H9 (cell line): Measurements from ENCODE around the gene CD3D. TPM values are rescaled to one million over a fixed set of nuclear protein-coding genes. Genes with fewer than 3 reads are reported as not detected.

Experiments used
- DNase-seq: peaks from one replicate; pipeline ENCODE4 v3.0.0-alpha.2; 2017
- H2AFZ ChIP-seq: one replicate; pipeline ENCODE4 v1.6.1; 2013; ENCODE audit warnings: mild to moderate bottlenecking, low read length, control low read depth, moderate library complexity
- H2AK5ac ChIP-seq: 2 replicates; pipeline ENCODE4 v1.6.1; 2013; ENCODE audit warnings: low read length, control low read depth, mixed read lengths; ENCODE audit not compliant: insufficient read length
- H2BK120ac ChIP-seq: one replicate; pipeline ENCODE4 v1.6.1; 2013; ENCODE audit warnings: low read depth, mild to moderate bottlenecking, low read length, control low read depth, inconsistent platforms; ENCODE audit not compliant: poor library complexity, severe bottlenecking
- H2BK12ac ChIP-seq: 2 replicates; pipeline ENCODE4 v1.6.1; 2013; ENCODE audit warnings: low read length, control low read depth, mixed read lengths, low read depth; ENCODE audit not compliant: insufficient read length
- H2BK15ac ChIP-seq: 2 replicates; pipeline ENCODE4 v1.6.1; 2013; ENCODE audit warnings: low read depth, low read length, control low read depth
- H2BK20ac ChIP-seq: one replicate; pipeline ENCODE4 v1.6.1; 2013; ENCODE audit warnings: low read depth, mild to moderate bottlenecking, low read length, control low read depth, inconsistent platforms; ENCODE audit not compliant: poor library complexity, severe bottlenecking
- H2BK5ac ChIP-seq: 2 replicates; pipeline ENCODE4 v1.6.1; 2013; ENCODE audit warnings: low read length, control low read depth, mixed read lengths; ENCODE audit not compliant: insufficient read length
- H3K14ac ChIP-seq: 2 replicates; pipeline ENCODE4 v1.6.1; 2013; ENCODE audit warnings: low read length, control low read depth; ENCODE audit not compliant: insufficient read depth
- H3K18ac ChIP-seq: 2 replicates; pipeline ENCODE4 v1.6.1; 2013; ENCODE audit warnings: low read depth, mild to moderate bottlenecking, mixed read lengths, low read length, control low read depth; ENCODE audit not compliant: insufficient read length
- H3K23ac ChIP-seq: 2 replicates; pipeline ENCODE4 v1.6.1; 2013; ENCODE audit warnings: low read length, control low read depth, mixed read lengths, low read depth; ENCODE audit not compliant: insufficient read length
- H3K23me2 ChIP-seq: 2 replicates; pipeline ENCODE4 v1.6.1; 2013; ENCODE audit warnings: low read depth, mild to moderate bottlenecking, mixed read lengths, low read length, control low read depth; ENCODE audit not compliant: insufficient read length, poor library complexity, severe bottlenecking
- H3K27ac ChIP-seq: 2 replicates; pipeline ENCODE4 v1.5.1; 2013; ENCODE audit warnings: low read length, control low read depth, mixed read lengths, low read depth; ENCODE audit not compliant: insufficient read length
- H3K27me3 ChIP-seq: 2 replicates; pipeline ENCODE4 v1.6.1; 2013; ENCODE audit warnings: low read length, control low read depth, inconsistent platforms; ENCODE audit not compliant: insufficient read depth
- H3K4ac ChIP-seq: 2 replicates; pipeline ENCODE4 v1.6.1; 2013; ENCODE audit warnings: low read depth, mild to moderate bottlenecking, control low read depth, inconsistent platforms, low read length, moderate library complexity
- H3K4me1 ChIP-seq: 2 replicates; pipeline ENCODE4 v1.6.1; 2013; ENCODE audit warnings: low read length, control low read depth, inconsistent platforms; ENCODE audit not compliant: insufficient read depth
- H3K4me2 ChIP-seq: 2 replicates; pipeline ENCODE4 v1.6.1; 2013; ENCODE audit warnings: low read length, control low read depth, mixed read lengths; ENCODE audit not compliant: insufficient read length, insufficient read depth
- H3K56ac ChIP-seq: 2 replicates; pipeline ENCODE4 v1.6.1; 2013; ENCODE audit warnings: low read depth, mild to moderate bottlenecking, mixed read lengths, low read length, control low read depth; ENCODE audit not compliant: insufficient read length
- H3K79me1 ChIP-seq: 2 replicates; pipeline ENCODE4 v1.6.1; 2013; ENCODE audit warnings: low read depth, mild to moderate bottlenecking, moderate library complexity, low read length, control low read depth, inconsistent platforms; ENCODE audit not compliant: insufficient read depth, poor library complexity, severe bottlenecking
- H3K79me2 ChIP-seq: 2 replicates; pipeline ENCODE4 v1.6.1; 2013; ENCODE audit warnings: low read length, control low read depth, inconsistent platforms; ENCODE audit not compliant: insufficient read depth
- H3K9ac ChIP-seq: 2 replicates; pipeline ENCODE4 v1.6.1; 2013; ENCODE audit warnings: low read length, control low read depth, mixed read lengths; ENCODE audit not compliant: insufficient read length; ENCODE audit errors: extremely low read depth
- H3K9me3 ChIP-seq: one replicate; pipeline ENCODE4 v1.6.1; 2013; ENCODE audit warnings: low read depth, low read length, inconsistent platforms; ENCODE audit not compliant: control insufficient read depth
- H3T11ph ChIP-seq: one replicate; pipeline ENCODE4 v1.6.1; 2013; ENCODE audit warnings: mild to moderate bottlenecking, low read length, control low read depth, inconsistent platforms
- H4K20me1 ChIP-seq: one replicate; pipeline ENCODE4 v1.6.1; 2013; ENCODE audit not compliant: control insufficient read depth, insufficient read length, insufficient read depth
- H4K5ac ChIP-seq: 2 replicates; pipeline ENCODE4 v1.6.1; 2013; ENCODE audit warnings: low read depth, mild to moderate bottlenecking, mixed read lengths, low read length, control low read depth; ENCODE audit not compliant: insufficient read length
- H4K8ac ChIP-seq: replicated peaks from 2 replicates; pipeline ENCODE4 v1.6.1; 2013; ENCODE audit warnings: low read length, control low read depth, mixed read lengths, low read depth; ENCODE audit not compliant: insufficient read length
- H4K91ac ChIP-seq: 2 replicates; pipeline ENCODE4 v1.6.1; 2013; ENCODE audit warnings: low read depth, mild to moderate bottlenecking, moderate library complexity, mixed read lengths, low read length, control low read depth; ENCODE audit not compliant: insufficient read length
- H3K27ac Mint-ChIP-seq, 3 experiments: 2 replicates in 2 of 3; 3 replicates in 1 of 3; pipeline ENCODE4 v1.8.0; 2020 to 2021; ENCODE audit warnings: mixed read lengths in 3 of 3, mild to moderate bottlenecking in 1 of 3, moderate library complexity in 1 of 3
- H3K27me3 Mint-ChIP-seq: 2 replicates; pipeline ENCODE4 v1.8.0; 2021; ENCODE audit warnings: low read depth, mild to moderate bottlenecking, moderate library complexity, mixed read lengths
- H3K36me3 Mint-ChIP-seq, 3 experiments: 2 replicates in 2 of 3; 3 replicates in 1 of 3; pipeline ENCODE4 v1.8.0; 2020 to 2021; ENCODE audit warnings: low read depth in 3 of 3, mixed read lengths in 3 of 3; ENCODE audit not compliant: insufficient read depth in 1 of 3
- H3K4me1 Mint-ChIP-seq, 2 experiments: 2 replicates each; pipeline ENCODE4 v1.8.0; 2020; ENCODE audit warnings: mixed read lengths in 2 of 2
- H3K4me3 Mint-ChIP-seq, 2 experiments: 2 replicates in 1 of 2; 3 replicates in 1 of 2; pipeline ENCODE4 v1.8.0; 2020 to 2021; ENCODE audit warnings: mild to moderate bottlenecking in 2 of 2, mixed read lengths in 2 of 2, moderate library complexity in 1 of 2
- H3K9me3 Mint-ChIP-seq, 2 experiments: 2 replicates in 1 of 2; 3 replicates in 1 of 2; pipeline ENCODE4 v1.8.0; 2020; ENCODE audit warnings: mild to moderate bottlenecking in 2 of 2, mixed read lengths in 2 of 2, moderate library complexity in 1 of 2
- WGBS: extraction: QIAGEN DNeasy Blood & Tissue Kit; methylation state at CpG from one replicate; pipeline ENCODE4 v1.1.7; 2013; ENCODE audit warnings: missing lambda C conversion rate, low lambda C conversion rate, mixed read lengths; ENCODE audit not compliant: insufficient read length; ENCODE audit errors: extremely low coverage; 5-methylcytosine and 5-hydroxymethylcytosine counted together
- total RNA-seq: library from RNA; stranded (reverse); gene quantifications from 2 replicates; pipeline ENCODE4 v1.2.1, GENCODE V29; 2021
- TF ChIP-seq, protein P1 (sequence below): fragments of 200-600 bp; sonication (generic); conservative IDR thresholded peaks from 3 replicates; pipeline ENCODE4 v1.8.0; 2021; ENCODE audit warnings: antibody characterized with exemption, mild to moderate bottlenecking

The CD3D gene
- total RNA-seq, 1 experiment from 2014 or later, result not detected

DNA sequence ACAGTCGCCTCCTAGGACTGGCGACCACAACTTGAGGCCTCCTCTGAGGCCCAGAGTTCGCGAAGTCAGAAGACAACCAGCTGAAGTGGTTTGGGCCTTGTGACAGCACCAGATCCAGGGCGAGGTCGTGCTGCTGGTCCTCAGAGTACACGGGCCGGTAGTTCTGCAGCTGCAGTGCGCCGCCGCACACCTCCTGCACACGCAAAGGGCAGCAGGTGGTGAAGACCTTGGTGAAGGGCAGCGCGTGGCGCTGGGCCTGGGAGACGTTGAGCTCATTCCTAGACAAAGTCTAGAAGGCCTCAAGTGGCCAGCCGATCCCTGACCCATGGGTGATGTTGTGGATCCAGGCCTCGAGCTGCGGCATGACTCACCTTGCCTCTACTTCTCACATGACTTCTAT, 19.8 kb downstream of the CD3D start:
- Histone ChIP-seq H2BK120ac (no peak overlapping the region), H3K4me1 (peaks cover 1% of the 10 kb centered on the region; the same call in 1 of the 2 replicates), H3T11ph (no peak overlapping the region), H4K20me1 (no peaks in the 10 kb centered on the region), H3K27ac (no peak overlapping the region), H2AFZ (no peak overlapping the region), H3K4me2 (no peak overlapping the region), H2BK20ac (no peak overlapping the region), H2BK5ac (no peak overlapping the region), H4K91ac (no peak overlapping the region), H3K56ac (no peak overlapping the region), H3K9ac (no peak overlapping the region), H3K18ac (no peak overlapping the region), H3K4ac (no peak overlapping the region), H3K23ac (no peak overlapping the region), H2AK5ac (no peak overlapping the region), H3K27me3 (no peaks in the 10 kb centered on the region), H2BK12ac (no peak overlapping the region), H2BK15ac (no peak overlapping the region), H3K14ac (no peak overlapping the region), H3K79me1 (no peaks in the 10 kb centered on the region), H3K79me2 (no peaks in the 10 kb centered on the region), H3K9me3 (no peaks in the 10 kb centered on the region), H3K23me2 (no peaks in the 10 kb centered on the region), H4K5ac (no peak overlapping the region), H4K8ac (no peak overlapping the region)
- H3K36me3 Mint-ChIP-seq, result no peaks in the 10 kb centered on the region
- H3K27ac Mint-ChIP-seq, result no peak overlapping the region; a peak in 1 of 7 replicates
- H3K4me1 Mint-ChIP-seq, result peaks cover 7 to 9% of the 10 kb centered on the region in 2 experiments
- peaks cover 10% of the 10 kb centered on the region for H3K27me3 Mint-ChIP-seq
- whole genome bisulfite sequencing, result no CpG with 5 or more reads among the region's 19 CpGs
- no peak for DNase-seq
- H3K4me3 Mint-ChIP-seq, result no peak overlapping the region
- TF ChIP-seq, protein P1, sequence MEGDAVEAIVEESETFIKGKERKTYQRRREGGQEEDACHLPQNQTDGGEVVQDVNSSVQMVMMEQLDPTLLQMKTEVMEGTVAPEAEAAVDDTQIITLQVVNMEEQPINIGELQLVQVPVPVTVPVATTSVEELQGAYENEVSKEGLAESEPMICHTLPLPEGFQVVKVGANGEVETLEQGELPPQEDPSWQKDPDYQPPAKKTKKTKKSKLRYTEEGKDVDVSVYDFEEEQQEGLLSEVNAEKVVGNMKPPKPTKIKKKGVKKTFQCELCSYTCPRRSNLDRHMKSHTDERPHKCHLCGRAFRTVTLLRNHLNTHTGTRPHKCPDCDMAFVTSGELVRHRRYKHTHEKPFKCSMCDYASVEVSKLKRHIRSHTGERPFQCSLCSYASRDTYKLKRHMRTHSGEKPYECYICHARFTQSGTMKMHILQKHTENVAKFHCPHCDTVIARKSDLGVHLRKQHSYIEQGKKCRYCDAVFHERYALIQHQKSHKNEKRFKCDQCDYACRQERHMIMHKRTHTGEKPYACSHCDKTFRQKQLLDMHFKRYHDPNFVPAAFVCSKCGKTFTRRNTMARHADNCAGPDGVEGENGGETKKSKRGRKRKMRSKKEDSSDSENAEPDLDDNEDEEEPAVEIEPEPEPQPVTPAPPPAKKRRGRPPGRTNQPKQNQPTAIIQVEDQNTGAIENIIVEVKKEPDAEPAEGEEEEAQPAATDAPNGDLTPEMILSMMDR, result no peak
- no peaks in the 10 kb centered on the region for H3K9me3 Mint-ChIP-seq
